Subcutaneous abdominal adipose tissue (tissue), 5 donors: ENCODE measurements around the gene XRCC4.

Experiments
- H3K27ac ChIP-seq: one replicate; pipeline ENCODE4 v1.7.0; 2013; ENCODE audit warnings: low read depth, mild to moderate bottlenecking, inconsistent platforms, low read length, moderate library complexity
- H3K27me3 ChIP-seq, 5 donors: one replicate each; pipeline ENCODE4 v1.7.0; 2013; ENCODE audit warnings: low read length in 5 of 5, inconsistent platforms in 1 of 5; ENCODE audit not compliant: control insufficient read depth in 5 of 5, insufficient read depth in 4 of 5
- H3K36me3 ChIP-seq, 5 donors: one replicate each; pipeline ENCODE4 v1.7.0; 2013; ENCODE audit warnings: low read length in 5 of 5; ENCODE audit not compliant: control insufficient read depth in 5 of 5, insufficient read depth in 5 of 5
- H3K4me1 ChIP-seq, 5 donors: one replicate each; pipeline ENCODE4 v1.7.0; 2013; ENCODE audit warnings: low read length in 5 of 5, mild to moderate bottlenecking in 3 of 5, moderate library complexity in 1 of 5; ENCODE audit not compliant: control insufficient read depth in 5 of 5, insufficient read depth in 5 of 5
- H3K4me3 ChIP-seq, 5 donors: one replicate each; pipeline ENCODE4 v1.7.0; 2013; ENCODE audit warnings: low read length in 5 of 5, low read depth in 1 of 5
- H3K9ac ChIP-seq, 5 donors: one replicate each; pipeline ENCODE4 v1.7.0; 2013; ENCODE audit warnings: low read length in 5 of 5, mild to moderate bottlenecking in 4 of 5, moderate library complexity in 3 of 5
- H3K9me3 ChIP-seq, 5 donors: one replicate each; pipeline ENCODE4 v1.7.0; 2013; ENCODE audit warnings: low read length in 5 of 5; ENCODE audit not compliant: control insufficient read depth in 5 of 5
- donor health status: healthy.
- donor health status: healthy.
- donor health status: healthy.
- donor health status: healthy.
- donor health status: healthy.

XRCC4 gene

GRCh38 chr5:83095163-83095956, 18.0 kb downstream of the XRCC4 start:
- Histone ChIP-seq H3K4me3 (no peak overlapping the region), H3K27me3 (no peaks in the 10 kb centered on the region), H3K27ac (no peak overlapping the region), H3K36me3 (peaks cover 0 to 4% (median 0%) of the 10 kb centered on the region in 5 donors), H3K4me1 (no peaks in the 10 kb centered on the region), H3K9me3 (peaks cover 4 to 13% (median 11%) of the 10 kb centered on the region in 5 donors), H3K9ac (no peak overlapping the region)

GRCh38 chr5:83095957-83096539, 18.7 kb downstream of the XRCC4 start:
- Histone ChIP-seq H3K27ac (no peak overlapping the region), H3K4me1 (no peaks in the 10 kb centered on the region), H3K9me3 (peaks cover 4 to 13% (median 11%) of the 10 kb centered on the region in 5 donors), H3K9ac (no peak overlapping the region), H3K27me3 (no peaks in the 10 kb centered on the region), H3K4me3 (no peak overlapping the region), H3K36me3 (peaks cover 0 to 4% (median 0%) of the 10 kb centered on the region in 5 donors)

GRCh38 chr5:83096660-83097339, 19.5 kb downstream of the XRCC4 start:
- H3K4me1 ChIP-seq = no peaks in the 10 kb centered on the region
- H3K9ac ChIP-seq = no peak overlapping the region
- H3K4me3 ChIP-seq = no peak overlapping the region
- peaks cover 4 to 12% (median 9%) of the 10 kb centered on the region in 5 donors for H3K9me3 ChIP-seq
- peaks cover 0 to 4% (median 0%) of the 10 kb centered on the region in 5 donors for H3K36me3 ChIP-seq
- no peaks in the 10 kb centered on the region for H3K27me3 ChIP-seq
- H3K27ac ChIP-seq = no peak overlapping the region

GRCh38 chr5:83097689-83098231, 20.4 kb downstream of the XRCC4 start:
- H3K27ac ChIP-seq = no peak overlapping the region
- no peaks in the 10 kb centered on the region for H3K27me3 ChIP-seq
- no peak overlapping the region for H3K9ac ChIP-seq
- H3K4me3 ChIP-seq = no peak overlapping the region
- H3K4me1 ChIP-seq = no peaks in the 10 kb centered on the region
- peaks cover 4 to 10% (median 8%) of the 10 kb centered on the region in 5 donors for H3K9me3 ChIP-seq
- H3K36me3 ChIP-seq = peaks cover 0 to 4% (median 0%) of the 10 kb centered on the region in 5 donors

- Histone ChIP-seq H3K9ac (no peak overlapping the region), H3K4me1 (no peaks in the 10 kb centered on the region), H3K4me3 (no peak overlapping the region), H3K36me3 (no peaks in the 10 kb centered on the region), H3K27me3 (no peaks in the 10 kb centered on the region), H3K27ac (no peak overlapping the region), H3K9me3 (no peaks in the 10 kb centered on the region)
These were observed 21.7 kb downstream of the XRCC4 start for GRCh38 chr5:83099001-83099400.

- Histone ChIP-seq H3K36me3 (no peaks in the 10 kb centered on the region), H3K9ac (no peak overlapping the region), H3K9me3 (no peaks in the 10 kb centered on the region), H3K4me3 (no peak overlapping the region), H3K27ac (no peak overlapping the region), H3K4me1 (no peaks in the 10 kb centered on the region), H3K27me3 (no peaks in the 10 kb centered on the region)
These were observed 22.1 kb downstream of the XRCC4 start for GRCh38 chr5:83099445-83099844.

GRCh38 chr5:83101514-83101913, 24.2 kb downstream of the XRCC4 start:
- H3K9ac ChIP-seq = no peak overlapping the region
- H3K27me3 ChIP-seq = no peaks in the 10 kb centered on the region
- no peaks in the 10 kb centered on the region for H3K9me3 ChIP-seq
- no peak overlapping the region for H3K27ac ChIP-seq
- H3K4me1 ChIP-seq = no peaks in the 10 kb centered on the region
- no peak overlapping the region for H3K4me3 ChIP-seq
- no peaks in the 10 kb centered on the region for H3K36me3 ChIP-seq

- no peaks in the 10 kb centered on the region for H3K4me1 ChIP-seq
- H3K27me3 ChIP-seq = no peaks in the 10 kb centered on the region
- H3K4me3 ChIP-seq = no peak overlapping the region
- H3K36me3 ChIP-seq = no peaks in the 10 kb centered on the region
- H3K9ac ChIP-seq = no peak overlapping the region
- no peaks in the 10 kb centered on the region for H3K9me3 ChIP-seq
- no peak overlapping the region for H3K27ac ChIP-seq
These were observed 25.1 kb downstream of the XRCC4 start for GRCh38 chr5:83102364-83102980.

GRCh38 chr5:83104021-83104420, 26.7 kb downstream of the XRCC4 start:
- Histone ChIP-seq H3K9me3 (no peaks in the 10 kb centered on the region), H3K27me3 (no peaks in the 10 kb centered on the region), H3K9ac (no peak overlapping the region), H3K36me3 (no peaks in the 10 kb centered on the region), H3K4me1 (no peaks in the 10 kb centered on the region), H3K27ac (no peak overlapping the region), H3K4me3 (no peak overlapping the region)
